ENCODE measurements around the gene SNAPC4.
A peak's percentile ranks its signal among the peaks of the same experiment; 100 is the strongest.
"Not testable (repeated sequence)": the region's sequence is repeated elsewhere in the genome, so short reads cannot be mapped to it uniquely, and the experiment has no call there.

The SNAPC4 gene

DNA sequence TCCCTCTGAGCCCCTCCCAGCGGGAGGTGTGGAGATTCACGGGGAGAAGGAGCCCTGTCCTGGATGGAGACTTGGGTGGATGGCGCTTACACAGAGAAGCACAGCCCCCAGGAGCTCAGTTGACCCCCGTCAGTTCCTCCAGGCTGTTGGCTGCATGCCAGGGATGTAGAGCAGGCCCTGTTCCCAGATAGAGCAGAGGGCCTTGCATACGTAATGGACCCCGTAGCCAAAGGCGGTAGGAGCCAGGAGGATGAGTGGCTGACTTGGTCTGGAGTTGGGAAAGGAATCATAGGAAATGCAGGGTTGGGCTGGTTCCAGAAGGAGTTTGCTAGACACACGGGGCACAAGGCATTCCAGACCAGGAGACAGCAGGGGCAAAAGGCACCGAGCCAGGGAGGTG is 13.0 kb upstream of the SNAPC4 start:
- DNase-seq (ENCODE audit: insufficient read length, low spot score) (no peak), FAIRE-seq (no peak)

DNA sequence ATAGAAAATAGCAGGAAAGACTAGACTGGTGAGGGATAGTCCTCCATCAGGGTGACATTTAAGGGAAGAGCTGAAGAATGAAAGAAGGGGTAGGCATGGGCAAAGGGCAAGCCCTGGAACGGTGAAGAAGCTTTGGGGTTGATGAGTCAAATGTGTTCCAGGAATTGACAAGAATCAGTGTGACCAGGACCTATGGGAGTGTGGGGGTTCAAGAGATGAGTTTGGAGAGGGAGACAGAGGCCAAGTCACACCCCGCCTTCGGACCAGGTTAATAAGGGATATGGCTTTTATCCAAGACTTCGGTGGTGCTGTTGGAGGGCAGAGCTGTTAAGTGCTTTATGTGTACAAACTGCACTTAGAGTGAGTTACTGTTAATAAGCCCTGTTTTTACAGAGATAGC is 11.4 kb upstream of the SNAPC4 start:
- DNase-seq (ENCODE audit: insufficient read length, low spot score) (no peak), FAIRE-seq (no peak)

DNA sequence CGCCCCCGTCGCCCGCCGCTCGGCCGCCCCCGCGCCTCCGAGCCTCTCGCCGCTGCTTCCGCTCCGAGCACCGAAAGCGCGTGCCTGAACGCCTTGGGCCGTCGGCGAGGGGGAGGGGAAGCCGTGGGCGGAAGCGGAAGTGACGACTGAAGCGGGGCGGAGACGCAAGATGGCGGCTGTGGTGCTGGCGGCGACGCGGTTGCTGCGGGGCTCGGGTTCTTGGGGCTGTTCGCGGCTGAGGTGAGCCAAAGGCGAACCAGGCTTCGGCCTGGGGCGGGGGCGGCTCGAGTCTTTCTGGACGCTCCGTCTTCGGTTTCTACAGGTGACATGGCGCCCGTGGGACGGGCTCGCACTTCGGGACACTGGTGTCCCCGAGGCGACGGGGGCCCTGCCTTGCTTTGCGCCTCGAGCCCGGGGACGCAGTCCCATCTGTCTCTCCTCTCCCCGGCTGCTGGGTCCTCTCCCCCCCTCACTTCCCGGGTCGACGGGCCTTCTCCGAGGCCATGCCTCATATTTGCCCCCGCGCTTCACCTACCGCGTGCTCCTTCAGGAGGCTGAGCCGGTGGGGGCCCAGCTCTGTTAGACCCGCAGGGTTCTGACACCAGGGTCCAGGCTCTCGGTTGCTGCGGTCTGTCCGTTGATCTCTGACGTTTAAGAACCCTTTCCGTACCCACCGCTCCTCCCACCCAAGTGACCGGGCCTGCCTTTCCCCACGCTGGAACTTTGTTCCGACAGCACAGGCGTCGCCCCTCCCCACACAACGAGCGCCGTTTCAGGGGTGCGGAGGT is 10.7 kb upstream of the SNAPC4 start, which contains the start of the genes ENTR1 and PMPCA:
ENTR1 (minus strand) TSS at position 115 of the 788 bp plus-strand sequence. CDS start 217 bp downstream, outside the sequence.
PMPCA (plus strand) TSS at position 159 of the 788 bp plus-strand sequence; CDS start at position 170, 11 bp downstream.
- DNase-seq (ENCODE audit: insufficient read length, low spot score), result peak; percentile 99
- peak; percentile 82 for FAIRE-seq

DNA sequence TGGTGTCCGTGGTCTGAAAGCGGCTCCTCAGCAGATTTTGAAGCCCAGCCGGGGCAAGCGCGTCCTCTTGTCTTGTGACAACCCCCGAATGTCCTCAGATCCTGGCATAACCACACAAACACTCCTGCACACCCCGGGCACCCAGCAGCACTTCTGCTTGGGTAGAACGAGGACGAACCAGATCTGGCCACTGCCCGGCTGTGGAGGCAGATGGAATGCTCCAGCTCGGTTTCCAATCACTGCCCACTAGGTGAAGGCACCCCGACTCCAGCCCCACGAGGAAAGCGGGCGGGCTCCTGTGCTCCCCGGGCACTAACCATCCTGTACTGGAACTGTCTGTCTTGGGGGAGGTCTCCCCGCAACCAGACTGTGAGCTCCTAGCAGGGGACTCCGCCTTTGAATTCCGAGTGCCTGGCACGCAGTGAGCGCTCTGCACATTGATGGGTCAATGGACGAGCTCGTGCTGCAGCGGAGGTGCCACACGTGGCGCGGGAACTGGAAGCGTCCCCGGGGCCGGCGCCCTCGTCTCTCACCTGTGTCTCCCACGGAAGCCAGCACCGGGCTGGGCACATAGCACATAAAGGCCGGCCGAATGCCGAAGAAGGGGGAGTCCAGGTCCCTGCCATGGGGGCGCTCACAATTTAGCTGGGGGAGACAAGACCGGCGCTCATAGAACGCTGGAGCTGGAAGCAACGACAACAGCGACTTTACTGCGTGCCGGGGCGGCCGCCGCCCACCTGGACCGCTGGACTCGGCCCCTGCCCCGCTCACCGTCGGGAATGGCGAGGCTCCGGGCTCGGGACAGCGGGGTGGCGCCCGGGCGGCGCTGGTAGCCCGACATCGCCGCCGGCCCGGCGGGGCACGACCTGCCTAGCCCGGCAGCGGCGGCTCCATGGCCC is 9.8 kb upstream of the SNAPC4 start:
- DNase-seq (ENCODE audit: insufficient read length, low spot score) (peak; percentile 63), FAIRE-seq (peak; percentile 47)

DNA sequence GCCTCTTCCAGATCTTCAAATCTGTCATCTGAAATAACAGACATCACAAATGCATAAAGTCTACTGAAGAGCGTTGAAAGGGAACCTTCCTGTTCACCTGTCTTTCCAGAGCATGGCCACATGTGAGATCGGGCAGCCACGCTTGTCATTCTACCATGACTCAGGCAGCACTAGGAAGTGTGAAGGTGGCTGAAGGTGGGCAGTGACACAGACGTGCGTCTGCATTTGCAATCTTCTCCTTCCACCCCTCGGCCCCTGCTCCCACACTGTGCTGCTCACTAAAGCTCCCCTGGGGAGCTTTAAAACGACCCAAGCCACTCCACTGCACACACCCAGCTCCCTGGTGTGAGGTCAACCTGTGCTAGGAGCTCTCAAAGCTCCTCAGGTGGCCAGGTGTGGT is 7.9 kb upstream of the SNAPC4 start:
- peak; percentile 31 for FAIRE-seq
- DNase-seq (ENCODE audit: insufficient read length, low spot score), result no peak

DNA sequence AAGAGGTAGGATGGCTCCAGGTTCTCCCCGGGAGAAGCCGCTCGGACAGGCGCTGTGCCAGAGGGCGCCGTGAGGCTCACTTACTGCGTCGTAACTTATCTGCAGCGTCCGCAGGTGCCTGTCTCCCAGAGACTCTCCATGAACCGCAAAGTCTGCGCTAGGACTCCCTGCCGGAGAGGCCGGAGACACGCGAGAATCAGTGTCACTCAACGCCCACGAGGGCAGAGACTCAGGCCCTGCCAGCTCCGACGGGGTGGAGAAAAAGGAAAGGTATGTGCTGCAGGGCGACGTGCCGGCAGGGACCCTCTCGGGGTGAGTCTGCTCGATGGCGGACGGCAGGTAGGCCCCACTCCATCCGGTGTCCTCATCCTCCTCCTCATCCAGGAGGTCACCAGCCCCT is 7.1 kb upstream of the SNAPC4 start:
- DNase-seq (ENCODE audit: insufficient read length, low spot score); FAIRE-seq: not testable (repeated sequence)

DNA sequence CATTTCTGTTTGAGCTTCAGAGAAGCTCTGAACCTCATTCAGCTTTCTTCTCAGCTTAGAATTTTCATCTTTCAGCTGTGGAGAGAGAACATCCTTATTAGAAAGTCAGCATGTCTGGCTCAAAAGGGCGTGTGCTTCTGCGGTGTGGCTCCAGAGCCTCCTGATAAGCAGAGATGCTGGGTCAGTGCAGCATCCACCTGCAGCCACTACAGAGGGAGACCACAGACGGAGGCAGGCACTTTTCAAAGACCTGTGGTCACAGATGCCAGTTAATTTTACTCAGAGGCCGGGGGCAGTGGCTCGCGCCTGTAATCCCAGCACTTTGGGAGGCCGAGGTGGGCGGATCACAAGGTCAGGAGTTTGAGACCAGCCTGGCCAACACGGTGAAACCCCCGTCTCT is 5.9 kb upstream of the SNAPC4 start:
- DNase-seq (ENCODE audit: insufficient read length, low spot score); FAIRE-seq: not testable (repeated sequence)

DNA sequence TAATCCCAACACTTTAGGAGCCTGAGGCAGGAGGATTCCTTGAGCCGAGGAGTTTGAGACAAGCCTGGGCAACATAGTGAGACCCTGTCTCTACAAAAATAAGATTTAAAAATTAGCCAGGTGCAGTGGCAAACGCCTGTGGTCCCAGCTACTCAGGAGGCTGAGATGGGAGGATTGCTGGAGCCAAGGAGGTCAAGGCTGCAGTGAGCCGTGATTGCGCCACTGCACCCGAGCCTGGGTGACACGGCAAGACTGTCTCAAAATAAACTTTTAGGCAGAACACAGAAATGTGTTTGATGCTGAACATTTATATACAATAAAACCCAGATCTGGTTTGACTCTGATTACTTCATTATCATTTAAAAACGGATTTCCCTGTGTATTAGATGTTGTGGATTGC is 5.5 kb upstream of the SNAPC4 start:
- DNase-seq (ENCODE audit: insufficient read length, low spot score) (no peak), FAIRE-seq (no peak)

DNA sequence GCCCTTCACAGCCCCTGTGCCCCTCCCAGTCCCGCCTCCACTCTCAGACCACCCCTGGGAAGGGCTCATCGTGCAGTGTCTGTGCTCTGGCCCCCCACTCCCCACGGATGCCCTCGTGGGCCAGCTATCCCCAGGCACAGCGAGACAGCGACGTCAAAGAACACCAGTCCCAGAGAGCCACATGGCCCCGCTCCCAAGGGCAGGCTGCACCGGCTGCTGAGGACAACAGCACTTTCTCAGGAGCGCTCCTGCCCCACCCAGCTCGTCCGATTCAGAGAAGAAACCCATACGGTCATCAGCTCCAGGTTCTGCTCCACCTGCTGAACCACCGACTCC is 4.8 kb upstream of the SNAPC4 start:
- DNase-seq (ENCODE audit: insufficient read length, low spot score), result no peak
- peak; percentile 45 for FAIRE-seq

DNA sequence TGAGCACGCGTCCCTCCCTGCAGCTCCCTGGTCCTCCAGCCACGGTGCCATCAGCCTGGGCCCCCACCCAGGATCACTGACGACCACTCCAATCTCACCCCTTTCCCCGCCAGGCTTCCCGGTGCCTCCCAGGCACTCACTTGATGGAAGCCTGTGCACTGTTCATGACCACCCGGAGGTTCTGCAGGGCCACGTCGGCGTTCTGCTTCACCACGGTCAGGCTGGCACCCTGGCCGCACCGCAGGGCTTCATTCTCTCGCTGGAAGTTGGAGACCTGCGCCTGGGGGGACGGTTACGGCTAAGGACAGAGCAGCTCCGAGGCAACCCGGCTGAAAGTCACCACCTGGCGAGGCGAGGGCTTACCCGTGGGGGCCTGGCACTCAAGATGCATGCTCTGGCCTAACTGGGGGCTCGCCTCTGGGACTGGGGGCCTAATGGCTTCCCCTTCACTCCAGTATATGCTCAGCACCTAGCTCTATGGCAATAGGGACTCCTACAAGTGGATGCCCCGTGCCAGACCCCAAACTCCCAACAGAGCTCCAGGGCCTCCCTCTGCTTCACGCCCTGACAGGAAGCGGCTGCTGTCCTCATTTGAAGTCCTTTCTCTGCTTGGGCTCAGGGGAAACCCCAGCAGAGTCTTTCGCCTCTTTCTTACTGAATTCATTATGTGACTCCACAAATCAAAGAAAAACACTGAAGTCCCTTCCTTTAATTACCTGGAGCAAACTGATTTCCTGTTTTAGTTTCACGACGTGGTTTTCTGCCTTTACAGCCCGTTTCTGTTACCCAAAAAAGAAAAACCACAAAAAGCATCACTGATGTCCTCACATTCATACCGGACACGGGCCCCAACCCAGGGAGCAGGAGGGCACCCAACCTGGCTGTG is 4.2 kb upstream of the SNAPC4 start:
- DNase-seq (ENCODE audit: insufficient read length, low spot score) (no peak), FAIRE-seq (peak; percentile 89)

DNA sequence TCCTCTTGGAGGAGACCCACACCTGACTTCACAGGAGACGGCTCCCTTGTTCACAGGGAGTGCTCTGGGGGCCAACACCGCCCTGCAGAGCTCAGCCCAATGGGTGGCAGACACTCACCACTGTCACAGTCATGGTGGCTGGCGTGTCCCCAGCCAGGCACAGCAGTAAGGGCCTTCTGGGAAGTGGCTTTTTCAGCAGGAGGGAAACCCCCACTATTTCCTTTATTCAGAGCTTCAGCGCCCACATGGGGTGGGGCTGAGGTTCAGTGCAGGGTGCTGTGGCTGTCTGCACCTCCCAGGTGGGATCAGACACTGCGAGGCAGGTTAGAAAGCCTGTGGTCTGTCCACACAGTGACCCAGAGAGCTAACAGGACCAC is 3.6 kb upstream of the SNAPC4 start:
- peak; percentile 56 for DNase-seq (ENCODE audit: insufficient read length, low spot score)
- FAIRE-seq, result peak; percentile 88

DNA sequence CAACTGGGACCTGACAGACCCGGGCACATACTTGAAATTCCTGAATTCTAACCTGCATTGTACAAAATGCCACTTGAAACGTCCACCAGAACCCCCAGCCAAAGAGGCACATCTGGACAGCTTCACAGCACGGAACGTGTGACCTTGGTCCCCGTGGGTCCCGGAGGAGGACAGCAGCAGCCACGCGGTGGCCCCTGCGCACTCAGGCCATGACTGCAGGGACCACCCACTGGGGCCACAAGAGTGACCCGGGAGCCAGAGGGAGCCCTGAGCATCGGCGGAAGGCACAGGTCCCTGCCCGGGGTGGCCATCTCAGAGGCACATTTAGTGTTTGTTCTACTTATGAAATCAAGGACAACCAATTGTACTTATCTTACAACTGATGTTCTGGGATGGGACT is 2.1 kb upstream of the SNAPC4 start:
- no peak for FAIRE-seq
- DNase-seq (ENCODE audit: insufficient read length, low spot score), result no peak

DNA sequence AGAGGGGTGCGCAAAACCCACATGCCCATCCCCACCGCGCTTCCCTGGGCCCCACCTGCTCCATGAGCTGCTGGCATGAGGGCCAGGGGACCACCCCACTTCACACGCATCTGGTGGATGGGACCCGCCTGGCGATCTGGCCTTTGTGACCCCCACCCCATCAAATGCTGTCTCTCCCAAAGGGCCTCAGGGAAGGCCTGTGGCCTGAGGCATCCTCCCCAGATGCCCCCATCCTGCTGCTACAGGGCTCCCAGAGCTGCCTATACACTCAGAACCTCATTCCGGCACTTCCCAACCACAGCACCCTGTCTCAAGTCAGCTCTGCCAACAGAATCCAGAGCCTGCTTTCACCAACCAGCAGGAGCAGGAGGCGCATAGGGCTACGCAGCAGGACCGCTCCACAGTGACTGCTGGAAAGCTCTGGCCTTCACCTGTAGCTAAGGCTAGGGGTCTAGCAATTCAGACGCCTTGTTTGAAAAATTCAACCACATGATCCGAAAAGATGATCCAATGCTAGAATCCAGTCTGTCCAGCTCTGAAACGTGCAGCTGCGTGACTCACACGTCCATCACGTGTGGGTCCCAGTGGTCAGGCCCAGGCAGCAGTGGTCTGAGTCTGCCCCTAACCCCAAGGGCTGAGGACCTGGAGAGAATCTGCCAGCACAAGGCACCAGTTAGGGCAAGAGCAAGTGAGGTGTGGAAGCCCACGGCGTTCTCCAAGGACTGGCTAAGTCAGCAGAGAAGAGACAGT is 1.4 kb upstream of the SNAPC4 start:
- DNase-seq (ENCODE audit: insufficient read length, low spot score) (no peak), FAIRE-seq (no peak)

DNA sequence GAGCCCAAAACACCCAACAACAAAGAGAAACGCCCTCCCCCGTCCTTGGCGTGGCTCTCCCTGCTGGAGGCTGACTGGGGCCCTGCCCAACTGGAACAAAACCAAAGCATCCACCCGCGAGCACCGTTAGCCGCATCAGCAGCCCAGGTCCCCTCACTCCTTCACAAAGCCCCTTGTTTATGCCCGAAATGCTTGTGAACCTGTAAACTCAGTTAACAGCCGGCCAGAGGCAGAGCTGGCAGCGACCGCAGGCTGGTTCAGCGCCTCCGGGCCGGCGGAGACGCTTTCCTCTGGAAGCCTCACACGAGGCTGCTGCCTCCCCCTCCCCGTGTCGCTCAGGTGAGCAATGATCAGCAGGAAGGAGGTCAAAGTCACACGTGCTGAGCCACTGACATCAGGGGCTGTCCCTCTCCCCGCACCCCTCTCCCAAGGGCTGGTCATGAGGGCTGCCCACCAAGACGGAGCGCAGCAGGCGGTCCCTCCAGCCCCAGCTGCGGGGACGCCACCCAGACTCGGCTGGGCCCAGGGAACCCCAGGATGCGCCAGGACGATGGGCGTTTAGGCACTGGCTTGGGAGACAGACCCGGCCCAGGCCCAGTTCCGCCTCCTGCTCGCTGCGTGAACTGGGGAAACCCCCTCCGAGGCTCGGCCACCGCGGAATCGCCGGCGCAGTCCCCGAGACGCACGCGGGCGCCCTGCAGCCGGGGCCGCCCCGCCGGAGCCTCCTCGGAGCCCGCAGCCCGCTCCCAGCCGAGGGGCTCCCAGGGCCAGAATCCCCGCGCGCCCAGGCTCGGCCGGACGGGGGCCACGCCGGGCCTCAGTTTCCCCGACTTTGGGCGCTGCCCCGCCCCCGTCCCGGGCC is 563 bp downstream of the SNAPC4 start:
- DNase-seq (ENCODE audit: insufficient read length, low spot score), result no peak

DNA sequence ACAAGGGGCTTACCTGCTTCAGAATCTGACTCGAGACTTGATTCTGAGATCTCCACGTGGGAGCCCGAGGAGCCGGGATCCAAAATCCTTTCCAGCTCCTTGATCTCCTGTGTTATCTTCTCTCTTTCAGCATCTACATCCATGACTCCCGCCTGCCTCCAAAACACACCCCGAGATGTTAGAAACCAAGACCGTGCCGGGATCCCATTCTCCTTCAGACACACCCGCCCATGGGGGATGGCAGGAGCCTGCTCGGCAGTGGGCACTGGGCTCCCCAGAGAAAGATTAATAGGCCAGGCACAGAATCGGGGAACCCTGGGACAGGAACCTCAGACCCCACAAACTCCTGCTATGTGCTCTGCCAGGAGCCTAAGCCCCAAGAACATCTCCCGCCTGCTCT is 1.7 kb downstream of the SNAPC4 start:
- DNase-seq (ENCODE audit: insufficient read length, low spot score) (no peak), FAIRE-seq (no peak)

More for the DNA sequence above, 563 bp downstream of the SNAPC4 start:
- no peak for FAIRE-seq

DNA sequence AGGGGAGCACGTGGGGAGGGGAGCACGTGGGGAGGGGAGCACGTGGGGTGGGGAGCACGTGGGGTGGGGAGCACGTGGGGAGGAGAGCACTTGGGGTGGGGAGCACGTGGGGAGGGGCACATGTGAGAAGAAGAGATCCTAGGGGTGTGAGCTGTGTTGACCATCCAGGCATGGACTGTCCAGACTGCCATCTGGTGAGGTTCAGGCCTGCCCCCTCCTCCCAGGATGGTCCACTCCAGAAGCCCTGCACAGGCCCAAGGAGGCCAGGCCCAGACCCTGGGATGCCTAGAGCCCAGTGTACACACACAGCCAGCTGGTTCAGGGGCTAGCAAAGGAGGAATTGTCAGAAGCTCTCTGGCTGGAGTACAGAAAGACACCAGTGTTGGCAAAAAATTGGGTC is 2.3 kb downstream of the SNAPC4 start:
- DNase-seq (ENCODE audit: insufficient read length, low spot score), result no peak
- FAIRE-seq, result no peak

DNA sequence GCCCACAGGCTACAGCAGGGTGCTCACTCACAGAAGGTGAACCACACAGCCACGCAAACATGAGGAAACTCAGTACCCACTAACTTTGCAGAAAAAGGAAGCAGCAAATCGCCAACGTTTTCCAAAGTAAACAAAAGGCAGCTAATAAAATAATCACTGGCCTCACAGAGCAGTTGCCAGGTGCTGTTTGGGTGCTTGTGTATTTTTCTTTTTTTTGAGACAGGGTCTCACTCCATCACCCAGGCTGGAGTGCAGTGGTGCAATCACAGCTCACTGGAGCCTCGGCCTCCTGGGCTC is 3.8 kb downstream of the SNAPC4 start:
- FAIRE-seq, result no peak
- DNase-seq (ENCODE audit: insufficient read length, low spot score), result no peak

DNA sequence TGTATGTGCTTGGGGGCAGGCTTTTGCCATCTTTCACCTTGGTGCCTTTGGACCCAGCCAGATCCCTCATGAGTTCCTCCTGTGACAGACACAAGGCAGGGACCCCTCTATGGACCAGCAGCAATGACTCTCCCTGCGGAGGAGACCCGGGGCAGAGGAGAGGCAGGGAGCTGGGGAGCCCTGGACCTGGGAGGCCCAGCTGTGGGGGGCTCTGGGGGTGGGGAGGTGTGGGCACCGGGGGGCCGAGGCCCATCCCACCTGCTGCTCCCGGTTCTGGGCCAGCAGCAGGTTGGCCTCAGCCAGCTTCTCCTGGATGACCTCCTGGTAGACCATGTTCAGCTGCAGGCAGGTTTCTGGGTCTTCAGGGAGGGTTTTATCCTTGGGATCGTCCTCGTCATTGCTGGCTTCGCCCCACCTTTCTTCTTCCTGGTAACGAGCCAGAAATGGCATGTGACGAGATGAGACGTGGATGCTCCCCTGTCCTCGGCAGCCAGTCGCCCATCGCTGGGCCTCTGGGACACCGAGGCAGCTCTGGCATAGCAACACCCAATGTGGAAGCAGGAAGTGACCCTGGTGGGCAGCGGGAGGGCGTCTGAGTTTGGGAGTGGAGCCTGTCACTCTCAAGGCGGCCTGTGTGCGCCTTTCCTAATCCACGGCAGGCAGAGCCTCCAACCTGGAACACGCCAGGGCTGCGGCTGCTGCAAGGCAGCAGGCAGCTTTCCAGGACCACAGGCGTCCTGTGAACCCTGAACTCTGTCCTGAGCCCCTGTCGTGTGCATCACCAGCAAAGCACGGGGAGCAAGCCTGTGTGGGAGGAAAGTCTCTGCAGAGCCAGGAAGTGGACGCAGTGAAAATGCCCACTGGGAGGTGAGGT is 4.4 kb downstream of the SNAPC4 start:
- FAIRE-seq (no peak), DNase-seq (ENCODE audit: insufficient read length, low spot score) (no peak)

DNA sequence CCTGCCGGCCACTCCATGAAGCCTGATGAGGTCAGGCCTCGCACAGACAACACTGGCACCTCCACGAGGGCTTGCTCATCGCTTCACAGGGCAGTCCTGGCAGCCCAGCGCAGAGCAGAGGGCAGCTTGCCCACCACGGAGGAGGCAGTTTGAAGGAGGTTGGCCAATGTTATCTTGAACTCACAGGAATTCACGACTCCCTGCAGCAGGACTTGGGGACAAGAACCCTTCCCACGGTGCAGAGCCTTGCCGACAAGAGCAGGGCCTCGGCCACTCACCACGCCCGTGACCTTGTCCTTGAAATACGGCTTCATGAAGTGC is 5.0 kb downstream of the SNAPC4 start:
- DNase-seq (ENCODE audit: insufficient read length, low spot score) (no peak), FAIRE-seq (no peak)

All from GM19239 (cell line).